GM18909 (cell line): ENCODE measurements around the gene GLI1.
A peak's percentile ranks its signal among the peaks of the same experiment; 100 is the strongest.
"Not testable (repeated sequence)": the region's sequence is repeated elsewhere in the genome, so short reads cannot be mapped to it uniquely, and the experiment has no call there.

ENCODE experiments used
- ATAC-seq: cut with Tn5 transposase; IDR thresholded peaks from one replicate; pipeline ENCODE4 v1.9.1; 2021; ENCODE audit warnings: mild to moderate bottlenecking; ENCODE audit not compliant: unreplicated experiment, poor library complexity

GLI1 gene

GRCh38 chr12:57439762-57440266 is 19.8 kb upstream of the GLI1 start:
- ATAC-seq = no peak

- ATAC-seq = not testable (repeated sequence)
Observed at GRCh38 chr12:57441393-57441792, 18.2 kb upstream of the GLI1 start.

- no peak for ATAC-seq
Observed at GRCh38 chr12:57441846-57442427, 17.6 kb upstream of the GLI1 start.

- ATAC-seq = not testable (repeated sequence)
Observed at GRCh38 chr12:57444337-57444736, 15.2 kb upstream of the GLI1 start.

GRCh38 chr12:57444744-57445143 is 14.8 kb upstream of the GLI1 start:
- no peak for ATAC-seq

- no peak for ATAC-seq
Observed at GRCh38 chr12:57446292-57446960, 13.2 kb upstream of the GLI1 start.

- no peak for ATAC-seq
Observed at GRCh38 chr12:57448669-57449068, 10.9 kb upstream of the GLI1 start.

GRCh38 chr12:57449375-57449774 is 10.2 kb upstream of the GLI1 start:
- ATAC-seq = no peak

- ATAC-seq = no peak
Observed at GRCh38 chr12:57450057-57450456, 9.5 kb upstream of the GLI1 start.

- no peak for ATAC-seq
Observed at GRCh38 chr12:57451233-57451778, 8.3 kb upstream of the GLI1 start.

GRCh38 chr12:57452181-57452936 is 7.2 kb upstream of the GLI1 start:
- ATAC-seq = no peak

- ATAC-seq = no peak
Observed at GRCh38 chr12:57452937-57453509, 6.6 kb upstream of the GLI1 start.

- ATAC-seq = no peak
Observed at GRCh38 chr12:57454213-57454565, 5.4 kb upstream of the GLI1 start.

- no peak for ATAC-seq
Observed at GRCh38 chr12:57454566-57455373, 4.8 kb upstream of the GLI1 start, which contains the start of gene INHBE. Gene INHBE, plus strand, starts transcription at chr12:57455307. Its CDS starts 230 bp downstream, at chr12:57455537.

- ATAC-seq = no peak
Observed at GRCh38 chr12:57455374-57456144, 4.0 kb upstream of the GLI1 start.

- ATAC-seq = peak; percentile 37
Observed at GRCh38 chr12:57456145-57456700, 3.4 kb upstream of the GLI1 start.

GRCh38 chr12:57456737-57457490 is 2.7 kb upstream of the GLI1 start:
- no peak for ATAC-seq

- ATAC-seq = no peak
Observed at GRCh38 chr12:57458665-57459054, 925 bp upstream of the GLI1 start.
